Ammon's horn (tissue), 1 donor: ENCODE data around the gene APOB.
"Not testable (repeated sequence)": the region's sequence is repeated elsewhere in the genome, so short reads cannot be mapped to it uniquely, and the experiment has no call there.

Source experiments
- DNase-seq: peaks from one replicate; pipeline ENCODE4 v3.0.0-alpha.2; 2016; ENCODE audit warnings: low spot score

The APOB gene

GRCh38 chr2:21032338-21033236 is 11.3 kb downstream of the APOB start:
- DNase-seq = no peak

GRCh38 chr2:21030983-21031968 is 12.6 kb downstream of the APOB start:
- no peak for DNase-seq

GRCh38 chr2:21029519-21029918 is 14.4 kb downstream of the APOB start:
- no peak for DNase-seq

DNA sequence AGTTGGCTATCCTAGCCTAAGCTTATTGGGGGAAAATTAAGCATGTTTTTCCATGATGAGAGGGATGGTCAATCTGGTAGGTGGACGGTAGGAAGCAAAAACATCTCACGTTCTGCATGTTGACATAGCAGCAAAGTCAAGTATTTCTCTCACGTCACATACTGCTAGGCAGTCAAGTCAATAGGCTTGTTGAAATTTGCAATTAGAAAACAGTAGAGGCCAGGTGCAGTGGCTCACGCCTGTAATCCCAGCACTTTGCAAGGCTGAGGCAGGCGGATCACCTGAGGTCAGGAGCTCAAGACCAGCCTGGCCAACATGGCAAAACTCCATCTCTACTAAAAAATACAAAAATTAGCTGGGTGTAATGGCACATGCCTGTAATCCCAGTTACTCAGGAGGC is 14.9 kb downstream of the APOB start:
- DNase-seq = not testable (repeated sequence)

GRCh38 chr2:21028021-21028947 is 15.6 kb downstream of the APOB start:
- DNase-seq = no peak

DNA sequence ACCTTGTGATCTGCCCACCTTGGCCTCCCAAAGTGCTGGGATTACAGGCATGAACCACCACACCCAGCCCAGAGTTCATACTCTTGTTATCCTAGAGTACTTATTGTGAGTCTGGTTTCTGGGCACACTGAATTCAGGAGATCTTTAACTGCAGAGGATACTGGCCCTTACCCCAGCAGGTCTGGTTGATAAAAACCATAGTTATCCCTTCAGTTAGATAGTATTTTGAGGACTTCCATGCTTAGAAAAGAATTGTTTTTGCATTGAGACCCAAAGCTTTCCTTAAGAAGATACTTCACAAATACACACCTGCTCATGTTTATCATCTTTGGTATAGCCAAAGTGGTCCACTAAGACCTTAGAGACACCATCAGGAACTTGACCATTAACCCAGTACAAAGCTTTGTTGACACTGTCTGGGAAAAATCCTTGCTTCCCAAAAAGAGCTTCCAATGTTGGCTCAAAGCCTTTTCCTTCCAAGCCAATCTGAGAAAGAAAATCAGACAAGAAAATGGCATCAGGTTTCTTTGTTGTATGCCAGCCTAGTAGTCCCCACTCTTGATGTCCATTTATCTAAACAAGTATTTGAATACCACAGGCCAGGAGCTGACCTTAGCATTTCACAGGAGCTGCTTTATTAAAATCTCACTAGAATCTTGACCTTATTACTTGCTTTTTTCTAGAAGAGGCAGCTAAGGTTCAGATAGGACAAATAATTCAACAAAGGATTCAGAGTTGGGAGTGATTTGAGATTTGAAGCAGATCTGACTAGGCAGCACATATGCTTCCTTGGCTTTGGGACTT is 17.2 kb downstream of the APOB start:
- no peak for DNase-seq

DNA sequence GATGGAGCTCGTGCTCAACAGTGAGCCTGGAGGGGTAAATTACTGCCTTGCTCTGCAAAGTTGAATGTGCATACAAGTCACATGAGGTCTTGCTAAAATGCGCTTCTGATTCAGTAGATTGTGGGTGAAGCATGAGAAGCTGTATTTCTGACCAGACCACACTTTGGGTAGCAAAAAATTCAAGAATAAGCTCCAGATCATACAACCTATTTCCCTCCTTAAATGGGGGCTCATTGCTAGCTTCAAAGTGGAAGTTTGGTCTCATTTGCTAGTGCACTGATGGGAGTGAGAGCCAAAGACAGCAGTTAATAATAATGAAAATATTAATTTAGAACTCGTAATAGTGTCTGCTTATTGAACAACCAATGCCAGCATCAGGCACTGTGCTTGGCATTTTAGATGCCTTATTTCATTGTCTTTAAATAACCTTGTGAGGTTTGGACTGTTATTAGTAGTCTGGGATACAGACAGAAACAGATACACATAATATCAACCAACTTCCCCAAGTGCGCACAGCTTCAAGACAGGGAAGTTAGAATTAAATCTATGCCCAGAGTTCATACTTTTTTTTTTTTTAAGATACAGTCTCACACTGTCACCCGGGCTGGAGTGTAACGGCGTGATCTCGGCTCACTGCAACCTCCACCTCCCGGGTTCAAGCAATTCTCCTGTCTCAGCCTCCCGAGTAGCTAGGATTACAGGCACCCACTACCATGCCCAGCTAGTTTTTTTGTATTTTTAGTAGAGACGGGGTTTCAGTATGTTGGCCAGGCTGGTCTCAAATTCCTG is 18.0 kb downstream of the APOB start:
- no peak for DNase-seq

GRCh38 chr2:21024722-21025389 is 19.0 kb downstream of the APOB start:
- no peak for DNase-seq

DNA sequence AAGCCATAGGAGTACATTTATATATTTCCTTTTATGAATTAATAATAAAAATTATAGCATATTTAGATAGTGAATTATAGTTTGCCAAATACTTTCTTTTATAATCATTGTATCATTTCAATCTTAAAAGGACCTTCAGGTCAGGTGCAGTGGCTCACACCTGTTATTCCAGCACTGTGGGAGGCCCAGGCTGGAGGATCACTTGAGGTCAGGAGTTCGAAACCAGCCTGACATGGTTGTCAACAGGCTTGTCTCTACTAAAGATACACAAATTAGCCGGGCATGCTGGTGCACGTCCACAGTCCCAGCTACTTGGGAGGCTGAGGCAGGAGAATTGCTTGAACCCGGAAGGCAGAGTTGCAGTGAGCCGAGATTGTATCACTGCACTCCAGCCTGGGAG is 19.7 kb downstream of the APOB start:
- DNase-seq = no peak

- no peak for DNase-seq
Observed at GRCh38 chr2:21023419-21024181, 20.3 kb downstream of the APOB start.

DNA sequence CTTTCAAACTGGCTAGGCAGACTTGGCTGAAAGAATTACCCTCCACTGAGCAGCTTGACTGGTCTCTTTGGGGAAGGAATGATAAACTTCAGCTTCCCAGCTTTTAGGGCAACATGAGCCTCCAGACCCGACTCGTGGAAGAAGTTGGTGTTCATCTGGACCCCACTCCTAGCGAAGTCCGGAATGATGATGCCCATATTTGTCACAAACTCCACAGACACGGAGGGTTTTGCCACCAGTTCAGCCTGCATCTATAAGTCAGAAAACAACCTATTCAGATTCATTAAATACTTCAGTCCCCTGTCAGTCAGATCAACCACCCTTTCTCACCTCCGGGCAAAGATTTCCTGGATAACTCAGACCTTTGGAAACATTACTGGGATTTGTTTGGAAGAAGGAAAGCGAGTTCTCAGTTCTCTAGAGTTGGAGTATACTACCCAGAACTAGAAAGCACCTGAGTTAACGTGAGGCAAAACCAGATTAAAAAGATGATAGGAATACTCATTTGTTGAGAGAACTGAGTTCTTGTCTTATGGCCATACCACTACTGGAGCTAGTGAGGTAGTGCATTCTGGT is 21.0 kb downstream of the APOB start:
- no peak for DNase-seq

GRCh38 chr2:21021430-21021829 is 22.4 kb downstream of the APOB start:
- DNase-seq = no peak

GRCh38 chr2:21020668-21021288 is 23.1 kb downstream of the APOB start:
- DNase-seq = no peak

DNA sequence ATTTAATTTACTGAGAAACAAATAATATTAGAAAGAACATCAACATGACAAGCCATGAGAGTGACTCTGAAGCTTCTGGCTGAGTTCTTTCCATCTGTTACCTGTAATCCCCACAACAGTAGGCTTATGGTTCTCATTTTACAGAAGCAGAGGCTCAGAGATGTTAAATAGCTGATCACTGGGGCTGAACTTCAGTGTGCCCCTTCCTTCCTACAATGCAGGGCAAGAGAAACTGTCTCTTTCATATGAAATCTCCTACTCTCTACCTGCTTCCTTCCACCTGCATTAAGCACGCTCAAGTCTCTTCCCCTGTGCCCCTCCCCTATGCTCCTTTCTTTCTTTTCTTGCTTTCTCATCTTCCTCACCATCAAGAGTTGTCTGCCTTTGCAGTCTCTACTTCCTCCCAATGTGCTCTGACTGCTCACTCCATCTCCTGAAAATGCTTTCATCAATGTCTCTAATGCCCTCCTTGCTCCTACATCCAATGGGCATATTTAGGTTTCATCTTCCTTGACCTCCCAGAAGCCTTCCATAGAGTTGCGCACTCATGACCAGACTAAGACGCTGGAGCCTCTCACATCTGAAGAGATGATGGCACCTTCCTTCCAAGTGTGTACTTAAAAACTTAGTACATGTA is 23.7 kb downstream of the APOB start:
- no peak for DNase-seq

DNA sequence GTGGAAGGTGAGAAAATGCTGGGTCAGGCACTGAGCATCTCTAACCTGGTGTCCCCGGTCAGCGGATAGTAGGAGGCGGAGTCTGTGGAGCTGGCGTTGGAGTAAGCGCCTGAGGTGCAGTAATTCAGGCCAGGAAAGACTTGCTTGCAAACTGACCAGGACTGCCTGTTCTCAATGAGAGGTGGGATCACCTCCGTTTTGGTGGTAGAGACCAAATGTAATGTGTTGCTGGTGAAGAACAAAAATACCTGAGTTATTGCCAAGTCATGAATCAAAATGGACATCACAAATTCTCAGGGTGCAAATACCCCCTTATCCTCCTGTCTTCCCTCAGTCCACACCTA is 24.2 kb downstream of the APOB start:
- no peak for DNase-seq

GRCh38 chr2:21019000-21019677 is 24.7 kb downstream of the APOB start:
- no peak for DNase-seq

DNA sequence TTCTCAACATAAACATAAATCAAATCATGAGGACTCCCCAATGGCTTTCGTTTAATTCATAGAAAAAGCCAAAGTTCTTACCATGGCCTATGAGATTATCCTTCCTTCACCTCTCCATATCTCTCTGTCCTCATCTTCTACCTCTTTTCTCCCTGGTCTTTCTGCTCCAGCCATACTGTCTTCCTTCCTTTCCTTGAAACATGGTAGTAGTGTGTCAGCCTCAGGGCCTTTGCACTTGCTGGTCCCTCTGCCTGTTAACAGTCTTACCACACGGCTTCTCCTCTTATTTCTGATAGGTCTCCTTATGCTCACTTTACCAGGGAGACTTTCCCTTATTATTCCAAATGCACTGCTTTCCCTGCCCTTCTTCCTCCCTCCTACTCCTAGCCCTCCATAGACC is 25.6 kb downstream of the APOB start:
- DNase-seq = no peak
